Measurements from ENCODE around the gene RAET1G.
"Not testable (repeated sequence)": the region's sequence is repeated elsewhere in the genome, so short reads cannot be mapped to it uniquely, and the experiment has no call there.

The RAET1G gene

DNA sequence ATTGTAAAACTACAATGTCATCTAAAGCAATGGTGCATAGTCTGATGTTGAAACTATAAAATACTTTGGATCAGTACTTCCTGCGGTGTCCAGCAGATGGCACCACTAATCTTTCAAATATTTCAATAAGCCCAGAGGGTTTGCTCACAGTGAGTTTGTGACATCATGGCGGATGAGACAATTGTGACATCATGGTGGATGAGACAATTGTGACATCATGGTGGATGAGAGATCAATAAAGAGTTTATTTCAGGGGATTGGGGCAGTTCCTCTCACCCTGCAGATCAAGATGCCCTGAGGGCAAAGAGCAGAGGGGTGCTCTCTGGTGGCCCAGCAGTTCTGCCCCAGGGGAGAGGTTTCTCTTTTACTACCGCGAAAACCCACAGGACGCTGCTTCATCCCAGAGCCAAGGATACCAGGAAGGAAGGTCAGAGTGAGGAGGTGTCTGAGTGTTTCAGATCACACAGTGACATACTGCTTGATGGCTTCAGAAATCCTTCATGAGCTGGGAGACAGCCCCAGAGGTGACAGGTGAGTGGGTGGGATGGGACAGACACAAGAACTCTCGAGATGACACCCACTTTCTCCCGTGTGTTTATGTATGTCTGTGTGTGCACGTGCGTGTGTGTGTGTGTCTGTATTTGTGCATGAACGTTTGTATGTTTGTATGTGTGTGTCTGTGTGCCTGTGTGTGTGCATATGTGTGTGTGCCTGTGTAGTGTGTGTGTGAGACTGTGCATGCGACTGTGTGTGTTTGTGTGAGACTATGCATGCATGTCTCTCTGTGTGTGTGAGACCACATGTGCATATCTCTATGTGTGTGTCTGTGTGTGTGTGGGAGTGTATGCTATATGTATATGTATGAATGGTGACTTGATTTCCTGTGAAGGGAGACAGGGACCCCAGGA is 11.6 kb upstream of the RAET1G start:
- peak; percentile 44 for DNase-seq (ENCODE audit: low spot score)

DNA sequence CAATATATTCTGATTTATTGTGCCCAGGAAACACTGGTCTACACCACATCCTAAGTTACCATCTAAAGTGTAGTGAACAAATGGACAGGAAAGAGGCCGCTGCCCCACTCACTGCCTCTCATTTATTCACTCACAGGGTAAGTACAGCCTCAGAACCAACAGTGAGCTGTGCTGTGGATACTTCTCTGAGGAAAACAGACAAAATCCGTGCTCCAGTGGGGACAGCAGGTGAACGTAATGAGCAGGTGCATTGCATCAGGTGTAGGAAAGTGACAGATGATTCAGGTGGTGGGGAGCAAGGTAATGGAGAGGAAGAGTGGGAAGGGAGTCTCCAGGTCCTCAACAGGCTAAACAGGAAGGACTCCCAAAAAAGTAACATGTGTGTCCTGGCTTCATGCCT is 10.5 kb upstream of the RAET1G start:
- no peak for DNase-seq (ENCODE audit: low spot score)

DNA sequence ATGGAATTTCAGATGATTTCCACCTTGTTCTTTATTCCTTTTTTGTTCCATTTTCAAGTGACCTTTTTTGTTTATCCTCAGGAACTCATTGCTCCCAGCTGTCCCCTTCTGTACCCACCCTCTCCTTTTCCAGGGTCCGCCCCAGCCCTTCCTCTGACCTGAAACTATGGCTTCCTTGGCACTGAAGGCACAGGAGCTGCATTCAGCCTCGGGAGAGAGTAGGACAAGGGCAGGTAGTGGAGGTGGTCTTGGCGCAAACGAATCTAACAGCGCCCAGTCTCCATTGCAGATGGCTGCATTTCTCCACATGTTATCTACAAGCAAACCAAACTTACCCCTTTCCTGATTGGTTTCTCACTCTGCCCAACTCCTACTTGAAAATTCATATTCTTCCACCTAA is 10.1 kb upstream of the RAET1G start:
- no peak for DNase-seq (ENCODE audit: low spot score)

DNA sequence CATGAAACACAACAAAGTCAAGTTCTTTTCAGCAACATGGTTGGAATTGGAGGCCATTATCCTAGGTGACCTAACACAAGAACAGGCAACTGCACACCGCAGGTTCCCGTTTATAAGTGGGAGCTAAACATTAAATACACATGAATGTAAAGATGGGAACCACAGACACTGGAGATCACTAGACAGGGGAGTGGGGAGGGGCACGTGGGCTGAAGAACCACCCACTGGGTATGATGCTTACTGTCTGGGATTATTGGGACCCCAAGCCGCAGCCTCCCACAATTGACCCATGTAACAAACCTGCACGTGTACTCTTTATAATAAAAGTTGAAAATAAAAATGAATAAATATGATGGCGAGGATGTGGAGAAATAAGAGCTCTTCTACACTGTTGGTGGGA is 8.6 kb upstream of the RAET1G start:
- no peak for DNase-seq (ENCODE audit: low spot score)

DNA sequence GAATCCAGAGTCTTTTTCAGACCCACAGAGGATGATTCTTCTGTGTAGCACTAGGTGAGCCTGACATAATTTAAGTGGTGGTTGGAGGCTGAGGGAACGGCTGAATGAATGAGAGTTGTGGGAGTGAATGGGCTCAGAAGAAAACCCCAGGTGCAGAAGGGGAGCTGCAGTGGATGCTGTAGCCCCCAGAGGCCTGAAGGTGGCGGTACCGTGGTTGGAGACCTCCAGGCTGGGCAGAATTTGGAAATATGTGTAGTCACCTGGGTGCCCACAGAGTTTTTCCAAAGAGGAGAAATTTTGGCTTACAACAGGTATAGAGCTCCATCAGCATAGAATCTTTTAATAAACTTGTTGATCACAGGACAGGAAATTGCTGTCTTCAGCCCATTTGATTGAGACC is 6.5 kb upstream of the RAET1G start:
- no peak for DNase-seq (ENCODE audit: low spot score)

DNA sequence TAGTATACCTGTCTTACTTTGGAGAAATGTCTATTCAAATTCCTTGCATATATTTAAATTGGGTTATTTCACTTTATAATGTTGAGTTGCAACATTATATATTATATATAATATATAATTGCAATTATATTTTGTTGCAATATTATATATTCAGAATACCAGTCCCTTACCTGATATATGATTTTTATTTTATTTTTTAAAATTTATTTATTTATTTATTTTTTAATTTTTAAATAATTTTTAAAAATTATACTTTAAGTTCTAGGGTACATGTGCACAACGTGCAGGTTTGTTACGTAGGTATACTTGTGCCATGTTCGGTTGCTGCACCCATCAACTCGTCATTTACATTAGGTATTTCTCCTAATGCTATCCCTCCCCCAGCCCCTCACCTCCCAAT is 4.1 kb upstream of the RAET1G start:
- DNase-seq (ENCODE audit: low spot score) = not testable (repeated sequence)

DNA sequence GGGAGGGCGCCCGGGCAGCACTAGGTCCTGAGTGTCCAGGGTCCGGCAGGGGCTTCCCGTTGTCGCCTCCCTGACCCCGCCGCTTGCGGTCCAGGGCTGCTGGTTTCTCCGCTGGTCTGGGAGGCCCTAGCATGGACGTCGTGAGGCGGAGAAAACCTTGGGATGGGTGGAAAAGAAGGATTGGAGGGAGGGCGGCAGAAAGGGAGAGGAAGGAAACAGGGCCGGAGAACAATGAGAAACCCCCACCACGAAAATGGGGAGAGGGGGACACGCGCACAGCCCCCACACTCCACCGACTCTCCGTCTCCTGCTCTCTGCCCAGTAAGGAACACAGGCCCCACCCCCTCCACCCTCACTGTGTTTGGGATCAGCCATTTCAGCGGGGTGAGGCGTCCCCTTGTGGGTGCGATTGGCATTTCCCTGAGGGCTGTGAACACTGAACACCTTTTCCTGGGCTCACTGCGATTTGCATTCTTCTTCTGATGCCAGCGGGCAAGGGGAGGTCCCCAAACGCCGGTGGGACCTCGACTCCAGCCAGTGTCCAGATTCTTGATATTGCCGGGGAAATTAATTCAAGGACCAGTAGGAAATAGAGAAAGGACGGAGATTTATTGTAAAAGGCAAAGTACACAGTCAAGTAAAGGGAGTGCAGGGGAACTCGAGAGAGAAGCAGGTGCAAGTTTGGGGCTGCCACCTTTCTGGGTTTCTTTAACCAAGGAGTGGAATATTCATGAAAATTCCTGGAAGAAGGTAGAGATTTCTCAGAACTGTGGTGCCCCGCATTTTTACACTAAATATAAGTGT is 3.3 kb upstream of the RAET1G start:
- DNase-seq (ENCODE audit: low spot score) = peak; percentile 33

DNA sequence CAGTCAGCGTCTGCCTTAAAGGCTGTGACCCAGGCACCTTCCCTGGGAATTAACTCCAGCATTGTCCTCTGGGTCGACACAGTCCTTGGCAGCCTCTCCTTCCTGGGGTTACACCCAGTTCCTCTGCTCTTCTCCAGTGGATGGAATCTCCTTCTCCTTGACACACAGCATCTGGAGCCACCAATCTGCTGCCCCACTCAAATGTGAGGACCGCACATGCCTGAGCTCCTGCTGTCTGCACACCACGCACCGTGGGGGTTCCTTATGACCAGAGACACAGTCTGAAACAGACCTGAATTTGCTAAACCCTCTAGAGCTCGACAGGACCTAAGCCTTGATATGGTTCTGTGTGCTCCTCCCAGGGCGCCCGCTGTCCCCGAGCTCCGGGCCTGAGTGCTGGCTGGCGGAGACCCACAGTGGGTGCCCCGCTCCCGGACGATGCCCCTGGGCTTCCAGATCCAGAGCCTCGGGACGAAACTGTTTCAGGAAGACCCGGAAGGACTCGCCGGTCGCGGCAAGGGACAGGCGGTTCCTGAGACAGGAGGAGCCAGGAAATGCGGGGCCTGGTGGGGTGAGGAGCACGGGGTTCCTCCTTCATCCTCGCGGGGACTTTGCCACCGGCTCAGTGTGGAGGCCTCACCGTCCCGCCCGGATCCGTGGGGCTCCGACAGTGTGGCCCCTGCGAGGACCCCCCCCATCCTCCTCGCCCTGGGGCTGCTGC is 2.5 kb upstream of the RAET1G start:
- DNase-seq (ENCODE audit: low spot score) = no peak

DNA sequence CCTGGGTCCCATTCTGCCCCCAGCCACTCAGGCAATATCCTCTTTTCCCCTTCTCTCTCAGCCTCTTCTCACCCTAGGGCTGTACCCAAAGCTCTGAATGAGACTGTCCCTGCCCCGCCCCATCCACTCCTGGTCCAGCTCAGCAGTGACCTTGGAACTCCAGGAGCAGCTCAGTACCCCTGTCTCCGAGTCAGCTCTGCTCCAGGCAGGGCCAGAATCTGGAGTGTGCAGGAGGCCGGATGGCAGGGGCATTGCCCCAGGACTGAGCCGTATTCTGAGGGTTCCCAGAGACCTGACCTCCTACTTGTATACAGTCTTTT is 2.0 kb upstream of the RAET1G start:
- DNase-seq (ENCODE audit: low spot score) = no peak

DNA sequence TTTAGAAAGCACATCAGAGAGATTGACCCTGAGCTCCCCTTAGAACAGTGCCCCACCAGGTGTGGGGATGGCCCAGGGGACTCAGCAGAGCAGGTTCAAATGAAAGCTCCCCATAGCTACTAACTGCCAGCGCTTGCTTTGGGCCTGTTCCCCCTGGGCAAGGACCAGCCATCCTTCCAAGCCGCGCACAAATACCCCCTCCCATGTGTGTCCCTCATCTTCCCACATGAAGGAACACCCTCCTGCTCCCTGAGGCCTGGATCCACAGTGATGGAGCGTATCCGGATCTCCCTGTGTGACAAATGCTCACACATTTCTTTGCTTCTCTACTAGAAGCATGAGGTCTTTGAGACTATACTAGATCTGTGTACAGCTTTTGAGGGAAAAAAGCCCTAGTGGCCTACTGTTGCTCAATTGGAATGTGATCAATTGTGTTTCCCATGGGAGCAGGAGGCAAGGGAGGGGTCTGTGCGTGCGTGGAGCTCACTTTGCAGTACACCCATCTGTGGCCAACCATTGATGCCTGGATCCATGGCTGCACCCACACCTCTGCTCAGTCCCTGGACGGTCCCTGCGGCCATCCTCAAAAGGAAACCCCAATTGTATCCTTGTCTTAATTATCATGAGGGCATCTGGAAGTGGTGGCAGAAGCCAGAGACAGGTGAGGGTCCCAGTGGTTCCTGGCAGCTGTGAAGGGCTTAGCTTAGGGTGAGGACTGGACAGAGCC is 1.4 kb upstream of the RAET1G start:
- DNase-seq (ENCODE audit: low spot score) = no peak

DNA sequence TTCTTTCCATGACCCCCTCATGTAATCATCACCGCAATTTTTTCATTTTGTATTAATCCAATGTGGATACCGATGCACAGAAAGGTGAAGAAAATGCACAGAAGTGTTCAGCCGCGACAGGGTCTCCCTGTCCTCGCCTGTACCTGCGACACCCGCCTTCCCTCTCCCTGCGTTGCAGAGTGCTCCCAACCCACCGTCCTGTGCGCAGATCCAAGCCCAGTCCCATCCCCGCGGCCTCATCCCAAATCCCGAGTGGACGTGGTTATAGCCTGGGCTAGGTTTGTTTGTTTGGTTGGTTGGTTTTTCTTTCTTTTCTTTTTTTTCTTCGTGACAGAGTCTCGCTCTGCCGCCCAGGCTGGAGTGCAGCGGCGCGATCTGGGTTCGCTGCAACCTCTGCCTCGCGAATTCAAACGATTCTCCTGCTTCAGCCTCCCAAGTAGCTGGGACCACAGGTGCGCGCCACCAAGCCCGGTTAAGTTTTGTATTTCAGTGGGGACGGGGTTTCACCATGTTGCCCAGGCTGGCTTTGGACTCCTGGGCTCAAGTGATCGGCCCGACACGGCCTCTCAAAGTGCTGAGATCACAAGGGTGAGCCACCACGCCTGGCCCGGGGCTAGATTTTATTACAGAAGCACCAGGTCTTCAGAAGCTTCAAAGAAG is 536 bp upstream of the RAET1G start:
- no peak for DNase-seq (ENCODE audit: low spot score)

DNA sequence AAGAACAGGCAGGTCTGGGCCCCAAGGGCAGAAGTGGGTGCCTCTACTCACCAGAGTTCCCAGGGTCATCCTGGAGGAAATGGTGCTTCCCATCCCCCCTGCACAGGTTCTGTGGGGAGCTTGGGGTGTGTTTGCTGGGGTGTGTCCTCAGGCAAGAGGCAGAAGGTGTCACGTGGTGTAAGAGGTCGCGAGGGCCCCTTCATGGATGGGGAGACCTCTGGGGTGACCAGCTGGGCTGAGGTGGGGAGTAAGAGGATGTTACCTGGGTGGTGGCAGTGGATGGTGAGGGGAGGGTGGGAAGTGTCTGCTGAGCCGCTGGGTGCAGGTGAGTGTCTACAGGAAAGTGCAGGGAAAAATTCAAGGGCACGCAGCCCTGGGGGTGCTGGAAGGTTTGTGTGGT is 830 bp downstream of the RAET1G start:
- DNase-seq (ENCODE audit: low spot score) = not testable (repeated sequence)

DNA sequence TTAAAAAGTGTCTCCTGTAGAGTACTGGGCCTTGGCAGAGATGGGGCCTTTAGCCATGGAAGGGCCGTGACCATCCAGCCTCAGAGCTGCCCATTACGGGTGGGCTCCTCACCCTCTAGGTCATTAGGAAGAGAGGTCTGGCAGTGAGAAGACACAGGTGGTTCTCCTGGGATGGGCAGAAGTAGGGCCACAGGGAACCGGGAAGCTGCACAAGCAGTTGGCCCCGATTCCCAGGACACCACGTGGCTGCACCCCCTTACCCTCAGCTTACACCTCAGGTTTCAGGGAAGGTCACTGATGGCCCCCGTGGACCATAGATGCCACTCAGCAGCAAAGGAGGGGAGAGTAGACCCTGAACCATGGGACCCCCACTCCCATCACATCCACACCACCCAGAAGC is 1.6 kb downstream of the RAET1G start:
- no peak for DNase-seq (ENCODE audit: low spot score)

DNA sequence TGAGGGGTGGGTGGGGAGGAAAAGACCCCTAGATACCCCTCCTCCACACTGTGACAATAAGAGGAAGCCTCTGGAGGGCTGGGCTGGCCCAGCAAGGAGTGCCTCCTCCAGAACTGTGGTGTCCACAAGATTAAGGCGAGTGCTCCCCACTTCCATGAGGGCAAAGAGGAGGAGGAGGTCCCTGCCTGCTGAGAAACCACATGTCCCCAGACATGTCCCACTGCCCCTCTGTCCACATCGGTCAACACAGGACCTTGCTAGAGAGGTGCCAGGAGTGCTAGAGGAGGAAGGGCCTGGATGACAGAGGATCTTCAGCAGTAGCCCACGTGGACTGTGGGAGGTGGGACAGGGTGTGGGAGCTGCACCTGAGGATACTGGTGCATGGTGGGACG is 3.1 kb downstream of the RAET1G start:
- DNase-seq (ENCODE audit: low spot score) = no peak

DNA sequence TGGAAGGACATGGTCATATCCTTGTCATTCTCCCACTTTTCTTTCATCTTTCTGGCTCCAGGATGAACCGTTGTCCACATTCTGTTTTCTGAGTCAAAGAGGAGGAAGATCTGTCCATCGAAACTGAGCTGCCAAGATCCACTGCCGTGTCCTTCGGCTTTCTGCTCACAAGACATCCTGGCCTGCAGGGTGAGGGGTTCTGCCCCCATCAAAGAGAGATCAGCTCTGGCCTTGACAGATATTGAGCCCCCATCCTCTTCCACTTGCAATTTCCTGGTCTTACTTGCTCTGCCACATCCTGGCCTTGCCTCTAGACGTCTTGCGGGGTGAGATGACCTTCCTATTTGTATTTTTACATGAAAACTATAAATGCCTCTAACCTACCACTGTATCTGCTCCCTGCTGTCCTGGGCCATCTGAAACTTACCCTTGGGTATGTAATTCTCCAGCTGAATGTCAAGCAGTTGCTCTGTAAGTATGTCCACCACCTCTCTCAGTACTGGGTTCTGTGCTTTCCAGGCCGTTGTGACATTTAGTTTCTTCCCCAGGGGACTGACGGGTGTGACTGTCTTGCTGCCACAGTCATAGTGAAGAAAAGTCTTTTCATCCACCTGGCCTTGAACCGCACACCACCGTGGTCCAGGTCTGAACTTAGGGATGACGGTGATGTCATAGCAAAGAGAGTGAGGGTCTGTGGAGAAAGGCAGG is 3.6 kb downstream of the RAET1G start:
- DNase-seq (ENCODE audit: low spot score) = not testable (repeated sequence)

DNA sequence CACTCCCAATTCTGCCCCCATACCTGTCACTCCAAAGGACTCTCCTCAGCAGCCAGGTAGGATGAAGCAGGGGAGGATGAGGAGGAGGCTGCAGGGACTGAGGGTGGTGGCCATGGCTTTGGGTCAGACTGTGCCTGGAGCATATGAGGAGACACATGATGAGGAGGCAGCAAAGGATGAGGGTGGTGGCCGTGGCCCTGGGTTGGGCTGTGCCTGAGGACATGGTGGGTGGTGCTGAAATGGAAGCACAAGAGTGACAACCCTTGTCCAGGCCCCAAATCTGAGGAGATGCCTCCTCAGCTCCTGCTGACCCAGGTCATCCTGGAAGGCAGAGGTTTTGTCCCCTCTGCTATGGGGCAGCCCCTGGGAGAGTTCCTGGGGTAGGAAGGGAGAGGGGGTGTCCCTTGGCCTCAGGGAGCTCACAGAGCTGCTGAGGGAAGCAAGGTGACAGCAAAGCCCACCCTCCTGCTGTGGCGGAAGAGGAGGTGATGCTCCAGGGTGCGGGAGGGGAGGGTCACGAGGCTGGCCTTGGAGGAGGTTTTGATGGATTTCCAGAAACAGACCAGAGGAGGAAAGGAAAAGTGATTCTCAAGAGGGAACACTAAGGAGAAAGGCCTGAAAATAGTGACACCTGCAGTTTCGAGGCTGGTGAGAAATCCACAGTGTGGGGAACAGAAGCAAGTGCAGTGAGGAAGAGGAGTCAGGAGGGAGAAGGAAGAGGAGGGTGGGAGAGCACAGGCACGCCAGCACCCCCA is 4.6 kb downstream of the RAET1G start:
- DNase-seq (ENCODE audit: low spot score) = no peak

DNA sequence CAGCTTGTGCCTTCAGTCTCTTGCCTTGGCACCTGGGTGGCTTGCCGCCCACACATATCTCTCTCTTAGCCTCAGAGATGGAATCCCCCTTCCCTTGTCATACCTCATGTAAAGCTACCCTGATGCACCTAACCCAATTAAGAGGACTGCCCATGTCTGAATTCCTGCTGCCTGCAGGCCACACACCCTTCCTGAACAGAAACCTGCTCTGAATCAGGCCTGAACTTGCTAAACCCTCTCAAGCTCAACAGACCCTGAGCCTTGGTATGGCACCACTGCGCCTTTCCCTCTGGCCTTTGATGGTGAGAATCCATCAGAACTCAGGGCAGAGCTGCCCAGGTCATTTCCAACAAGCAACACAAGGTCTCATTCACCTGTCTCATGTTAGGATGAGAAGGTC is 5.2 kb downstream of the RAET1G start:
- no peak for DNase-seq (ENCODE audit: low spot score)

DNA sequence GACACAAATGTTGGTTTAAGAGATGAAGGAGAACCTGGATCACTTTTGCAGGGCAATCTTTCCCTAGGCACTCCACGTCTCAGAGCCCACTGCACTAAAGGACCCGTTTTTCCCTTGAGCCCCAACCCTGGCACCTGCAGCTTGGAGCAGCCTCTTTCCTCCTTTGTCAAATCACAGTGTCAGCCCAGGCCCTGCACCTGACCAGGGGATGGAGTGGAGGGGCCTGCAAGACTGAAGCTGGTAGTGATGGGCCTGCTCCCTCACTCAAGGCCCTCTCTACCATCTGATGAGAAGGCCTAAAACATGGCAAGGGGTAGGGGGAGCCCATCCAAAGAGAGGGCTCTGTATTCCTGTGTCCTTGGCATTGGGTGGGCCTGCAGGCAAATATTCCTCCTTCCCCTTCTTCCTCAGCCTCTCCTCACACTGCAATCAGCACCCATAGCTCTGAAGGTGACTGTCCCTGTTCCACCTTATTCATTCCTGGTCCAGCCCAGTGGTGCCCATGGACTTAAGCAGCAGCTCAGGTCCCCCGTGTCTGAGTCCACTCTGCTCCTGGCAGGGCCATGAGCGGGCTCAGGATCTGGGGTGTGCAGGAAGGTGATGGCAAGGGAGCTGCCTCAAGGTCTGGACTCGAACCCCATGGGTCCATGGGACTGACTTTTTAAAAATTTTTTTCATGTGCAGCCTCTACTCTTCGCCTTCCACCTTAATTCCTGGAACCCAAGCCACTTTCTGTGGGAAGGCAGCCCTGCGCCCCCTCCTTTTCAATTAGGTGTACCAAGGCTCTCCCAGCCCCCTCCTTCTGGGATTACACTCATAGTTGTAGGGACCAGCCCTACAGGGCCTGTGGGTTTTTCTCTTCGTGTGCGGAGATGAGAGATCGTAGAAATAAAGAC is 6.7 kb downstream of the RAET1G start:
- DNase-seq (ENCODE audit: low spot score) = no peak

Measured in putamen (tissue), 1 donor.